Osteocyte (in vitro differentiated cells): ENCODE measurements around the gene GRHL1. TPM values are rescaled to one million over a fixed set of nuclear protein-coding genes. Genes with fewer than 3 reads are reported as not detected.

Experiments
- DNase-seq: peaks from one replicate; pipeline ENCODE4 v3.0.0; 2021; ENCODE audit warnings: mixed read lengths; ENCODE audit not compliant: unreplicated experiment; ENCODE audit errors: extremely low spot score
- H3K27ac Mint-ChIP-seq: one replicate; pipeline ENCODE4 v1.8.0; 2021; ENCODE audit warnings: mild to moderate bottlenecking, mixed read lengths; ENCODE audit not compliant: unreplicated experiment
- H3K27me3 Mint-ChIP-seq: one replicate; pipeline ENCODE4 v1.8.0; 2021; ENCODE audit warnings: mixed read lengths; ENCODE audit not compliant: unreplicated experiment
- H3K36me3 Mint-ChIP-seq: one replicate; pipeline ENCODE4 v1.8.0; 2021; ENCODE audit warnings: mixed read lengths; ENCODE audit not compliant: unreplicated experiment
- H3K4me1 Mint-ChIP-seq: one replicate; pipeline ENCODE4 v1.8.0; 2021; ENCODE audit warnings: mixed read lengths; ENCODE audit not compliant: unreplicated experiment
- H3K4me3 Mint-ChIP-seq: one replicate; pipeline ENCODE4 v1.8.0; 2021; ENCODE audit warnings: mild to moderate bottlenecking, moderate library complexity, mixed read lengths; ENCODE audit not compliant: unreplicated experiment
- H3K9me3 Mint-ChIP-seq: one replicate; pipeline ENCODE4 v1.8.0; 2021; ENCODE audit warnings: mixed read lengths; ENCODE audit not compliant: unreplicated experiment
- total RNA-seq: library from RNA; stranded (reverse); gene quantifications from 2 replicates; pipeline ENCODE4 v1.2.1, GENCODE V29; 2021
- TF ChIP-seq, protein P1 (sequence below): fragments of 200-600 bp; sonication (generic); IDR thresholded peaks from 2 replicates; pipeline ENCODE4 v1.5.0; 2021; ENCODE audit warnings: antibody characterized with exemption, mild to moderate bottlenecking, moderate library complexity

The GRHL1 gene
- total RNA-seq, 1 donor from 2014 or later = 0.32 TPM

DNA sequence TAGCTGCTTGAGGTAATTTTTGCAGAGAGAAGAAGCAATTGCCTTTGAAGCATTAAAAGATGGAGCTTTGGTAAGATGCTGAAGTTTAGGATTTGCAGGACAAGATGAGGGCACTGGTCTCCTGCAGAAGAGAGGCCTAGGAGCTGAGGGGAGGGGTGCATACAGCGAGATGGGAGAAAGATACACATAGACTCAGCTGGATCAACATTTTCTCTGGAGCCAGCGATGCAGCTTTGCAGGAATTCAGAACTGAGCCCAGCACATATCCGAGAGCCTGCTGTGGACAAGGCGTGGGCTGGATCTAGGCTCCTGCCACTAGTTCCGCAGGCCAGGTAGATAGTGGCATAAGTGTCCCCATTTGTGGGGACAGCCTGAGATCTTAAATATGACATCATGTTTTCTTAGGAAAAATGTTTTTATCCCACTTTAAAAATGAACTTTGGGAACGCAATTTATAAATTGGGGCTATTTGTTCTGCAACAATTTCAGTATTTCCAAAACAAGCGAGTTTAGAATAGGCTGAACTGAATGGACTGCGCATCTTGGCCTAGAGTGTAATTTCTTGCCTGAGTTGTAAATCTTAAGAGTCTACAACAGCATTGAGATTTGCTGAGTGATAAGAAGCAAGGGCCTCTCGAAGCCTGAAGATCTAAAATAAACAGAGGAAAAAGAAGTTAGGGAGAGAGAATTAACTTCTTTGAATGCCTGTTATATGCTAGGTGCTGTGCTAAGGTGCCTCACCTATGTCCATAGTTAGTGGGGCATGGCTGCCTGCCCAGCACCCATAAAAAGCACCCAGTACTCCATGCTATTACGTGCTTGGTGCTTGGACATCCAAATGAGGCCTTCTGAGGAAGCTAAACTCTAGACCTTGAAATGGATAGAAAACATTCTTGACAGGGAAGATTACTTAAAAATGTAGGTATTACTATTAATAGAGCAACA lies 17.3 kb downstream of the GRHL1 start:
- H3K36me3 Mint-ChIP-seq = no peaks in the 10 kb centered on the region
- no peaks in the 10 kb centered on the region for H3K9me3 Mint-ChIP-seq
- peaks cover 2% of the 10 kb centered on the region for H3K27me3 Mint-ChIP-seq
- TF ChIP-seq, protein P1, sequence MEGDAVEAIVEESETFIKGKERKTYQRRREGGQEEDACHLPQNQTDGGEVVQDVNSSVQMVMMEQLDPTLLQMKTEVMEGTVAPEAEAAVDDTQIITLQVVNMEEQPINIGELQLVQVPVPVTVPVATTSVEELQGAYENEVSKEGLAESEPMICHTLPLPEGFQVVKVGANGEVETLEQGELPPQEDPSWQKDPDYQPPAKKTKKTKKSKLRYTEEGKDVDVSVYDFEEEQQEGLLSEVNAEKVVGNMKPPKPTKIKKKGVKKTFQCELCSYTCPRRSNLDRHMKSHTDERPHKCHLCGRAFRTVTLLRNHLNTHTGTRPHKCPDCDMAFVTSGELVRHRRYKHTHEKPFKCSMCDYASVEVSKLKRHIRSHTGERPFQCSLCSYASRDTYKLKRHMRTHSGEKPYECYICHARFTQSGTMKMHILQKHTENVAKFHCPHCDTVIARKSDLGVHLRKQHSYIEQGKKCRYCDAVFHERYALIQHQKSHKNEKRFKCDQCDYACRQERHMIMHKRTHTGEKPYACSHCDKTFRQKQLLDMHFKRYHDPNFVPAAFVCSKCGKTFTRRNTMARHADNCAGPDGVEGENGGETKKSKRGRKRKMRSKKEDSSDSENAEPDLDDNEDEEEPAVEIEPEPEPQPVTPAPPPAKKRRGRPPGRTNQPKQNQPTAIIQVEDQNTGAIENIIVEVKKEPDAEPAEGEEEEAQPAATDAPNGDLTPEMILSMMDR = no peak
- H3K4me1 Mint-ChIP-seq = peaks cover 17% of the 10 kb centered on the region
- H3K27ac Mint-ChIP-seq = no peak overlapping the region
- H3K4me3 Mint-ChIP-seq = no peak overlapping the region
- no peak for DNase-seq

DNA sequence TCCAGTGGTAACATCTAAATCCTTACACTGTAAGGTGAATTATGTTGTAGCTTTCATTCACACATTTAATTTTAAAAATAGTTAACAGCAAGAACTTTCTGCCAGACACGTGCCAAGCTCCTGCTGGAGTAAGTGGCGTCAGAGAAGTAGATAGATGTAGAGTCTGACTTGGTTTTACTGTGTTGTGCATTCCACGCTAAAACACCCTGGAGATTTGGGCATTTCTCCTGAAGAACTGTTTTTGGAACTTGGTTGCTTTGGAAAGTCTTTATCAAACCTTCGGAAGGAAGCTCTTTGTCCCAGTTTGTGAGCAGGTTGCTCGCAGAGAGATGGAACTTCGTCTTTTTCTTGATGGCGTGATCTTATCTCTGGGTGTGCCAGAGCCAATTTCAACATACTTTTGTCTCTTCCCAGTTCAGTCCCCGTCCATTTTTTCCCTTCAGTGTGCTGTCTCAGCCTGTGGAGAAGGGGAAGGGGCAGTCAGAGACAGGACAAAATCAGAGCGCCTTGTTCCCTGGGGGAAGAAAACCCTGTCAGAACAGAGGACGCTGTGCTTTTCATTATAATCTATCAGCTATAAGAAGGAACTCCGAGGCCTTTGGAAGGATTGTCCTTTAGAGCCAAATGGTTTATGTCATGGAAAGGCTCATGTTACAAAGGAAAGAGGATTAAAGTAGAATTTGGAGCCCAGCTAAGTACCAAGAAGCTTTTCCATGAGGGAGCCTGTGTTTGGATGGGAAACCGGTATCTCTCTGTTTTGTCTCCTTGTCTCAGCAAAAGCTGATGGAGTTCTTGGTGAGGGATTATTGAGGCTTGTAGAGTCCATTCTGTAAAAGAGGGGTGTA lies 18.9 kb downstream of the GRHL1 start:
- DNase-seq = no peak
- H3K4me1 Mint-ChIP-seq = peaks cover 28% of the 10 kb centered on the region
- no peak overlapping the region for H3K27ac Mint-ChIP-seq

DNA sequence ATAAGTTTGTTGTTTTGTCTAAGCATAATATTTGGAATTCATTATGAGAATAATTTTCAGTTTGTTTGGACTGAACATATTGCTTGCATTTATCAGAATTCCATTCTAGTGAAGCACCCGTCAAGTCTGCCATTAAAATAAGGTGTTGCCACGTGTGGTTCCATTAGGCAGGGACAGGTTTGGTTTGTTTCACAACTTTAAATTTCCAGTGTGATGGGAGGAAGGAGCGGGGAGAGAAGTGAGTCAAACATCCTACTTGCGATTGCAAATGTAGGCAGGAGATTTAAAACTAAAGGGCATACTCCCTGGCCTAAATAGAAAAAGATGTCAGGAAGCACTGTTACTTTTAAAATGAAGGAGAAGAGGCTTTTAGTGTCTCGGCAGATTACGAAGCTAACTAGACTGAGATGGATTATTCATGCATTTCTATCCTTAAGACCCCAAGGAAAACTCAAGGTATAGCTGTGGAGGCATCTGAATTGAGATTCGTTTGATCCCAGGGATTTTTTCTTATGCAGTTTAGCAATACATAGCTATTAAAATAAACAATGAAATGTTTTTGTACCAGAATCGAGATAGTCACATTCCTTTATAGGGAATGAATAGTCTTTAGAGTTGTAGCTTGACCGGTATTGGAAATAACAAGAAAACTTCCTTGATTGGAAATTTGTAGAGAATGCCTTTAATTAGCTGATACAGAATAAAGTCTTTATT lies 19.8 kb downstream of the GRHL1 start:
- Mint-ChIP-seq H3K27ac (no peak overlapping the region), H3K36me3 (no peaks in the 10 kb centered on the region), H3K9me3 (no peaks in the 10 kb centered on the region), H3K4me3 (no peak overlapping the region), H3K4me1 (peaks cover 37% of the 10 kb centered on the region), H3K27me3 (no peaks in the 10 kb centered on the region)
- TF ChIP-seq, protein P1 = no peak
- no peak for DNase-seq

More for the DNA sequence above, 18.9 kb downstream of the GRHL1 start:
- no peaks in the 10 kb centered on the region for H3K36me3 Mint-ChIP-seq
- H3K9me3 Mint-ChIP-seq = no peaks in the 10 kb centered on the region
- TF ChIP-seq, protein P1 = no peak
- no peak overlapping the region for H3K4me3 Mint-ChIP-seq
- peaks cover under 1% of the 10 kb centered on the region for H3K27me3 Mint-ChIP-seq

DNA sequence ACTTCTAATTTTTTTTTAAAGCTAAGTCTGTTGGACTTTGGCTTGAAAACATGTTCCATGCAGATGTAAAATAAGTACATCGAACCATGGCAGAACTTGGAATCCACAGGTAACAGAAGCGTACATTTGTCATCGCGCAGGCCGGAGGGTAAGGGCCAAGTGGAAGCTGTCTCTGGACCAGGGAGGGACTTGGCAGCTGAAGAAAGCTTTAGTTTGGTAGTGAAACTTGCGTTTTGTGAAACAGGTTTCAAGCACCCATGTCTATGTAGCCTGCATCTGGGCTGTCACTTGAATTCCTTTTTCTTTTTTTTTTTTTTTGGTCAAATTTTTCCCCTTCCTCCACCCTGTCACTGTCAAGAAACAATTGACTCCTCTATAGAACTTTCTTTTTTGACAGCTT lies 20.4 kb downstream of the GRHL1 start:
- Mint-ChIP-seq H3K27ac (no peak overlapping the region), H3K36me3 (no peaks in the 10 kb centered on the region), H3K4me1 (peaks cover 43% of the 10 kb centered on the region), H3K4me3 (no peak overlapping the region), H3K27me3 (no peaks in the 10 kb centered on the region), H3K9me3 (no peaks in the 10 kb centered on the region)
- DNase-seq = no peak
- TF ChIP-seq, protein P1 = no peak
